ENCODE measurements around the gene ITSN1.
"Not testable (repeated sequence)": the region's sequence is repeated elsewhere in the genome, so short reads cannot be mapped to it uniquely, and the experiment has no call there.

The ITSN1 gene

DNA sequence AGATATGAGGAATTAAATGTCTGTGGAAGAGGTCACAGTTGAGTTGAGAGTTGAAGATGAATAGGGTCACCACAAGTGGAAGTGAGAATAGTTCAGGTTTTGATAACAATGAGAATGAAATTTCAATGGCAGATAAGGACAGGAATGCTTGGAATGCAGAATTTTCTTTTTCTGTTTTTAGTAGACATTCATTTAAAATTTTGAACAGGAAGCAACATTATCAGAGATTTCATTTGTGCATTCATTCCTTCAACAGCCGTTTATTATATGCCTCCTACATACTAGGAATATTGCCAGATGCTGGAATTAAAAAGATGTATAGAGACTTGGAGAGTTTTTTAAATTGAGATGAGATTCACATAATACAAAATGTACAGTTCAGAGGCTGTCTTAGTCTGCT, 126.8 kb downstream of the ITSN1 start:
- DNase-seq (ENCODE audit: low spot score) = no peak

DNA sequence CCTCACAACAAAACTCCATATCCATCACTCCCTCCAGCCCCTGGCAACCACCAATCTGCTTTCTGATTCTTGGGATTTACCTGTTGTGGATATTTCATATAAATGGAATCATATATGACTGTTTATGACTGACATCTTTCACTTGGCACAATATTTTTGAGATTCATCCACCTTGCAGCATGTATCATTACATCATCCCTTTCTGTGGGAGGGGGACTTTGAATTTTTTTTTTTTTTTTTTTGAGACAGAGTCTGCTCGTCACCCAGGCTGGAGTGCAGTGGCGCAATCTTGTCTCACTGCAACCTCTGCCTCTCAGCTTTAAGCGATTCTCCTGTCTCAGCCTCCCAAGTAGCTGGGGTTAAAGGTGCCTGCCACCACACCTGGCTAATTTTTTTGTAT, 128.2 kb downstream of the ITSN1 start:
- DNase-seq (ENCODE audit: low spot score) = no peak

DNA sequence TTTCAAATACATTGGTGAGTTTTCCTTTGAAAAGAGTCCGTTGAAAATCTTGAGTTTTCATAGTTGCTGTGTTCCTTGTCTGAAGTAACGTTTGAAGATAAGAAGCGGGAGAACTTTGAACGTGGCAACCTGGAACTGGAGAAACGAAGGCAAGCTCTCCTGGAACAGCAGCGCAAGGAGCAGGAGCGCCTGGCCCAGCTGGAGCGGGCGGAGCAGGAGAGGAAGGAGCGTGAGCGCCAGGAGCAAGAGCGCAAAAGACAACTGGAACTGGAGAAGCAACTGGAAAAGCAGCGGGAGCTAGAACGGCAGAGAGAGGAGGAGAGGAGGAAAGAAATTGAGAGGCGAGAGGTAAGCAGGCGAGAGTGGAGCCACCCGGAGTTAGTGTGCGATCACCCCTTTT, 129.7 kb downstream of the ITSN1 start:
- no peak for DNase-seq (ENCODE audit: low spot score)

DNA sequence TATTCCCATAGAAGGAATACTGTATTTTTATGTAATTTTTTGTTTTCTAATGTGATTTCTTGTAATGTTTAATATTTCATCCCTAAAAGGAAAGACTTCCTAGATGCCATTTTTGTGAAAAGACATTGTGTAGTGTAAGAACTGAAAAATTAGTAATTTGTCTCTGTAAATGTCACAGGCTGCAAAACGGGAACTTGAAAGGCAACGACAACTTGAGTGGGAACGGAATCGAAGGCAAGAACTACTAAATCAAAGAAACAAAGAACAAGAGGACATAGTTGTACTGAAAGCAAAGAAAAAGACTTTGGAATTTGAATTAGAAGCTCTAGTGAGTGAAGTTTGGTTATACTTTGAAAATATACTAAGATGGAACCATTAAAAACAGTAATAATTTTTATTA, 132.2 kb downstream of the ITSN1 start:
- DNase-seq (ENCODE audit: low spot score) = no peak

DNA sequence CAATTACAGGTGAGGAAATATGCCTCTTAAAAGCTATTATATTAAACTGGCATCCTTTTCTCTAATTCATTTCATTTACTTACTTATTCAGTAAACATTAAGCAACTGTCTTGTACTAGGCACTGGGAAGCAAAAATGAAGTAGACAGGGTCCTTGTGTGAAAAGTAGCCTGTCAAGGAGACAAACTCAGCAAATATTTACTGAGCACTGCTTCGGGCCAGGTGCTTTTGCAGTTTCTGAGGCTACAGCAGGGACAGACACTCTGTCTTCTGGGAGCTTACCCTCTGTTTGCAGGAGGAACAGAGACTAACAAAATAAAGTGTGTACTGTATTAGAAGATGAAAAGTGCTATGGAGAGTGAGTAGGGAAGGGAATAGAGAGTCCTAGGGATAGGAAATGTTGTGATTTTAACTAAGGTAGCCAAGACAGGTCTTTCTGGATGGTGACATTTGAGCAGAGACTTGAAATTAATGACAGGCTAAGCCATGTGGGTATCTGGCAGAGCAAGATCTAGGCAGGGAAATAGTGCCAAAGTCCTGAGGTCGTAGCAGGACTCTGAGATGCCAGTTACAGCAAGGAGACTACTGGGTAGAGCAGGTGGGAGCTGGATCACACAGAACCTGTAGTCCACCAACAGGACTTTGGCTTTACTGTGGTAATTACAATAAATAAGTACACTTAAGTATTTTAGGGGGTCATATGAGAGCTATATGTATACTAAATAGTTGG, 133.0 kb downstream of the ITSN1 start:
- DNase-seq (ENCODE audit: low spot score) = no peak

DNA sequence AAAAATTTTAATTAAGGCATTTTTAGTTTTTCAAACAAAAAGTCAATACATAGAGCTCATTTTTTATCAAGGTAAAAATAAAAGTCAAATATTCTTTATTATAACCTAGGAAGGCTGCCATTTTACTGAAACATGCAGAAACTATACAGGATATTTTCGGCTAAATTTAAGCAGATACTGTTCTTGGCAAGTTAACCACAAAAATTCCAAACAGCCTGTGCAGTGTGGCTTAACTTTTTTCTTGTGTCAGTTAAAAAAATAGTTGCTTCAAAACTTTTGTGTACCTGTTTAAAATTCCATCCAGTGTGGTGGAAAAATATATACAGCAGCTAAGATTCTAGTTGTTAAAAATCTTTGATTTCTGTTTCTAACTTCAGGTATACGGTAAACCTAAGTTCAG, 138.3 kb downstream of the ITSN1 start:
- no peak for DNase-seq (ENCODE audit: low spot score)

DNA sequence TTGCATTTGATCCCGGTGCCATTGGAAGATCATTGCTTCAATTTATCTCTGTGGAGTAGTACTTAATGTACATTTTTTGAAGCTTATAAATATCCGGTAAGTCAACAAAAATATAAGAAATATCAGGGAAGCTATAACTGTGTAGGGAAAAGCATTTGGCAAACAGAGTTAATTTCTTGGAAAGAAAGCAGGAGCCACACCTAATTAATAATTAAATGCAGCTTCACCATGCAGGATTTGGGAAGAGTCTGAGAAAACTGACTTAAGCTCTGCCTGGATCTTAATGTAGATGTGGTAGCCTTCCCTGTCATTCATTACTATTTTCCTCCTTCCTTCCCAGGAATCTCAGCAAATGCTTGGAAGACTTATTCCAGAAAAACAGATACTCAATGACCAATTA, 138.8 kb downstream of the ITSN1 start:
- no peak for DNase-seq (ENCODE audit: low spot score)

DNA sequence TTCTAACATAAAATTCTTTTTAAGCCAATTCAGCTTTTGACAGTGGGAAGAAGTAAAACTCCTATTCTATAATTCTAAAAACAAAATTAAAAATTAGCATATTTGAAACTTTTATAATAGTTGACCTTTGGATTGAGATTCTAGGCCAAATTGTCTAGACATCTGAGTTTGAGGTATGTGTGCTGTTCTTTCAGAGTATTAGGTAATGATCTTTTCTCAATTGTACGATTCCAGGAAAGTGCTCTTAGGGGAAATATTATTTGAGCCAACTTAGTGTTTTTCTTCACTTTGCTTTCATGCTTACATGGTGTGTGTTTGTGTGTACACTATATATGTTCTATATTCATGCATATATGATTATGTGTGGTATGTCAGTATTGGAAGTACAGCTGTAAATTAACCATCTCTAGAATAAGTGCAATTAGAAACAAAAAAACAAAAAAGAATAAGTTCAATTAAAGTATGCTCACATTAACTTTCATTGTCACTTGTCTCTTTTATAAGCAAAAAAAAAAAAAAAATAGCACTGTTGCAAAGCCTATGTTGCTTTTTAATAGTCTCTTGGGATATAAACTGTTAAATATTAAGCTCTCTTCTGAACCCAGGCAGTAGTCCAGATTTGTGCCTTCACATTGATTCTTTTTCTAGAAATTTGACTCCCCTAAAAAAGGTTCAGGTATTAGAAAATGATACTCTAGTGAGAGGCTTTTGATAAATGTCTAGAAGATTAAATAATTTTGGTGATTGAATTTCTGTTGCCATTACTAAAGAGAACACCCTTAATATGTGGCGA, 141.1 kb downstream of the ITSN1 start:
- no peak for DNase-seq (ENCODE audit: low spot score)

DNA sequence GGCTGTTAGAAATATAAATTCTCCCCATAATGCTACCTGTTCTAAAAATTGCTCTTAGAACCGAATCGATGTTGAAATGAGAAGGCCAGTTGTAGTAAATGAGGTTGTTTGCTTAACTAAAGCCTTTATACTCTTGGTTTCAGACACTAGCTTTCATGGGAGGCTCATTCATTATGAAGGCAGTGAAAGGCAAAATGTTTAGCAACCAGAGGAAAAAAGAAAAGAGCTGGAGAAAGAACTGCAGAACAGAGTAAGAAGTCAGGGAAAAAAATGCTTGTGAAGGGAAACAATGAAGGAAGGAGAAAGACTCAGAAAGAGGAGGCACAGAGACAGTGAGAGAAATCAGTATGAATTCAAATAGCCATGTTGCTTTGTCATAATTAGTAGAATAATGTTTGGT, 145.1 kb downstream of the ITSN1 start:
- no peak for DNase-seq (ENCODE audit: low spot score)

DNA sequence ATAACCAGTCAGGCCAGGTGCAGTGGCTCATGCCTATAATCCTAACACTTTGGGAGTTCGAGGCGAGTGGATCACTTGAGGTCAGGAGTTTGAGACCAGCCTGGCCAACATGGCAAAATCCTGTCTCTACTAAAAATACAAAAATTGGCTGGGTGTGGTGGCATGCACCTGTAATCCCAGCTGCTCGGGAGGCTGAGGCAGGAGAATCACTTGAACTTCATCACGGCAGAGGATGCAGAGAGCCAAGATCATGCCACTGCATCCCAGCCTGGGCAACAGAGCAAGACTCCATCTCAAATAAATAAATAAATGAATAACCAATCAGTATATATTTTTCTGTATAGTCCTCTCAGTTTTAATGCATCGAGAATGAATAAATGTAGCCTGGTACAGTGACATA, 146.1 kb downstream of the ITSN1 start:
- DNase-seq (ENCODE audit: low spot score) = not testable (repeated sequence)

DNA sequence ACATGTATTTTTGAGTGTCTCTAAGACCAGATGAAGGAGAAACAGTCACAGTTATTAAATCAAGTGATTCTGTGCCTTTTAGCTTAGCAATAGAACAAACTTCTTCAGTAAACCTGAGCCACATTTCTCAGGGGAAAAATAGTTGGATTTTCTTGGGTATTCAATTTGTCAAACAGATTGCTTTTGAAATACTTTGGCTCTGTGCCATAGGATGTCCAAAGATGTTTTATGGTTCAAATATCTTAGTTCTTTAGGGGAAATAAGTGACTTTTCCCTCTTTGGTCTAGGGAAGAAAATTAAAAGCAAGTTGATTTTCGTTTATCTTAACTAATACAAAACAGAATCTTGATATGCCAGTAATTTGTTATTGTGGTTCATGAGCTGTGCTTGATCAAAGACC, 147.4 kb downstream of the ITSN1 start:
- no peak for DNase-seq (ENCODE audit: low spot score)

DNA sequence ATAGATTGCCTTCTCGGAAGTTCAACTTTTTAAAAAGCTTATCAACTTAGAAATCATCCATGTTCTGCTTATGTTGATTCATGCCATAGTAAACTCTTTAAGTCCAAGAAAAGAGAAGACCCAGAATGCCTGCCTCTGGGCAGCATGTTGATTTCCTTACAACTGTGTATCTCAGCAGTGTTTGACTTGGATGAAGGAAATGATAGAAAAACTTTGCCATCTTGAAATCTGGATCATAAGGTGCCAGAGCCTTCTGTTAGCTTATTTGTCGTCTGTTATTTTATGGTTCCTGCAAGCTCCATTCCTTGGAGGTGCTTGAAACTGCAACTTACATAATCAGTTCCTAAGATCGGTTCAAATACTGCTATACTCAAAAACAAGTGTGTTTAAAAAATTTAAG, 148.8 kb downstream of the ITSN1 start:
- DNase-seq (ENCODE audit: low spot score) = no peak

DNA sequence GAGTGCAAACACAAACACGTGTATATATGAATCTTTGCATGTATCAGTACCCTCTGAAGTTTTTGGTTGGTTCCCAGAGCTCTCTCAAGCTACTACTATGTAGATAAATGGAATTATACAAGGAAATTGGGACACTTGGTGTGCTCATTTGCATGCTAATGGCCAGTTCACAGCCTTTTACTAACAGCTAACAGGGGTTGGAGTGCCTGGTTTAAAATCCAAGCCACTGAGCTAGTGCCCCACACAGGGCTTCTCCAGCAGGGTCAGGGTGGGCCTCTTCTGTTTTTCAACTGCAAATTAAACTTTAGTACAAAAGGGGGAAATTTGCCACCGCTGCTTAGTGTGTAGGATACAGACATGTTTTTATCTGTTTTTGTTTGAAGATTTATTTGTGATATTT, 152.3 kb downstream of the ITSN1 start:
- DNase-seq (ENCODE audit: low spot score) = no peak

DNA sequence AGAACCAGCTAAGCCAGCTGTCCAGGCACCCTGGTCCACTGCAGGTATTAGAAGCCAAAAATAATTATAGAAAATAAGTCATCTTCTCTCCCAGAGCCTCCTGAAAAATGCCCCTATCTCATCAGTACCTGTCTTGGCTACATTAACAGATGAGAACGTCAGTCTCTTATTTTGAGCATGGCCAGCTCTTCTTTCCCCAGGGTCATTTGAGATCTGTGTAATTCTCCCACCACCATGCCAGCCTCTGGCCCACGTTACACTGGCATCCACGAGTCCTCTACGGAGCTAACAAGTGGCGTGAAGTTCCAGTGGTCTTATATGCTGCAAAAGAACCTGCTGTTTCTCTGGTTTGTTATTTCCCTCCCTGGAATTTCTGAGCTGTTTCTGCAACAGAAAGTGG, 155.3 kb downstream of the ITSN1 start:
- DNase-seq (ENCODE audit: low spot score) = no peak

DNA sequence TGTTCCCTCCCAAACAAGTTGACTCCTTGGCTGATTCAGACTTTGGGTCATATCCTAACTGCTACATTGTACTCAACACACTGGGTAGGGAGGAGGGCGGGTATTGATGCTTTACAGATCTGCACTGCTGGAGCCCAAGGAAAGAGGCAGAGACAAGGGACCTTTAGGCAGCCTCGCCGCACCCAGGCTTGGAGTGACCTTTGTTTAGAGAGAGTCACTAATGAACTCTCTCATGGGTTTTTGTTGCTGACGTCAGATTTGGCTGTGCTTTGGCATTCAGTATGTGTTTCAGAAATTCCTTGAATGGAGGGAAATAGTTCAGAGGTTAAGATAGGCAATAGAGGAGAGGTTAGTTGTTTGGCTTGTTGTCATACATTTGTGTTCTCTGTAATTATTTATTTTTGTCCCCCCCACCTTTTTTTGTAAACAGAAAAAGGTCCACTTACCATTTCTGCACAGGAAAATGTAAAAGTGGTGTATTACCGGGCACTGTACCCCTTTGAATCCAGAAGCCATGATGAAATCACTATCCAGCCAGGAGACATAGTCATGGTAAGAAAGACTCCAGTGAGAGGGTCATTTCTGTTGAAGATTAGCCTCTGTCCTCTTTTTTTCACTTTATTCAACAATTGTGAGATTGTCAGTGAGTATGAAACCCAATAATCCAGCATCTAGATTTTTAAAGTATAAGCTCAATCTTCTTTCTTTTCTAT, 157.2 kb downstream of the ITSN1 start:
- no peak for DNase-seq (ENCODE audit: low spot score)

DNA sequence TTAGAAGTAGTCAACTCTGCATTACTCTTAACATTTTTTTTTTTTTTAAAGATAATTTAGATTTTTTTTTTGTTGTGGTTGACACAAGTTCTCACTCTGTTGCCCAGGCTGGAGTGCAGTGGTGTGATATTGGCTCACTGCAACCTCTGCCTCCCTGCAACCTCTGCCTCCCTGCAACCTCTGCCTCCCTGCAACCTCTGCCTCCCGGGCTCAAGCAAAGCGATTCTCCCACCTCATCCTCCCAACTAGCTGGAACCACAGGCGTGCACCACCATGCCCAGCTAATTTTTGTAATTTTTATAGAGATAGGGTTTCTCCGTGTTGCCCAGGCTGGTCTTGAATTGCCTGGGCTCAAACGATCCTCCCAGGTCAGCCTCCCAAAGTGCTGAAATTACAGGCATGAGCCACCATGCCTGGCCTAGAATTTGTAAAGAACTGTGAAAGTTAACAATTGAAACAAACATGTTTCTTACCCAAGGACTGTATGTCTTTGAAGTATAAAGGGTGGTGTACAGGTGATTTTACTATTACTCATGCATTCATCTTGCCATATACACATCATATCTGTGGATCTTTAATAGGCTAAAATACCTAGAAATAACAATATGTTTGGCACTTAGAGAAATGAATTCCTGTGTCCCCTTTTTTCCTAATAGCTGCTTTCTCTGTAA, 158.6 kb downstream of the ITSN1 start:
- no peak for DNase-seq (ENCODE audit: low spot score)

DNA sequence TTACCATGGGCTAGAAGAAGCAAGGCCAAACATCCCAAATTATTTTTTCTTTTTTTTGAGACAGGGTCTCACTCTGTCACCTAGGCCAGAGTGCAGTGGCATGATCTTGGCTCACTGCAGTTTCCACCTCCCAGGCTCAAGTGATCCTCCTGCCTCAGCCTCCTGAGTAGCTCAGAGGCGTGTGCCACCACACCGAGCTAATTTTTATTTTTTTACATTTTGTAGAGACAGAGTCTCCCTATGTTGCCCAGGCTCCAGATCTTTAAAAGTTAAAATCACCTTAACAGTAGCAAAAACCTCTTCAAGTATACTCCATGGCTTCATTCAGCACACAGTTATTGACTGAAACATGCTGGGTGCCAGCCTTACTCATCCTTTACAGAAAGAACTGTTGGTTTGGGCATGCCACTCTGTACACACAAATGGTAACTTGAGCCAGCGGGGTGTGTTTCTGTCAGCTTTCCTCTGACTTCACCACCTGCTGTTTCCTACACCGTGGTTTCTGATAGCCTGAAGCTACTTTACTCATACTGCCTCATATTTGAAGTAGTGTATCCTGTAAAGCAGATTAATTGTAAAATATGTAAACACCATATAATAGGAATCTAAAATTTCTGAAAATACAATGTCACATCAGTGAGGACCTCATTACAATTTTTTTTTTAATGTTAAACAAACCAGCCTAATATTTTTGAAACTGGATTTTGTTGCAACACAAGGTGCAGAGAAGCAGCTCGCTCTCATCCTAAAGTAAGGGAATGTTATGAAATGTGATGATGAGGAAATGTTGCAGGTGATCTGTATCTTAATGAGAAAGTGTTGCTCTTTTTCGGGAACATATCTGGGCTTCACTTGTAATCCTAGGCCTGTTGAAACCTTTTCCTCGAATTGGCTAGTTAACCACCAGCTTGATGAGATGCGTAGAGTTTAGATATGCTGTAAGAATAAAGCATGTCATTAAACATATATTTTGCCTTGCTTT, 159.4 kb downstream of the ITSN1 start:
- DNase-seq (ENCODE audit: low spot score) = peak; percentile 67

DNA sequence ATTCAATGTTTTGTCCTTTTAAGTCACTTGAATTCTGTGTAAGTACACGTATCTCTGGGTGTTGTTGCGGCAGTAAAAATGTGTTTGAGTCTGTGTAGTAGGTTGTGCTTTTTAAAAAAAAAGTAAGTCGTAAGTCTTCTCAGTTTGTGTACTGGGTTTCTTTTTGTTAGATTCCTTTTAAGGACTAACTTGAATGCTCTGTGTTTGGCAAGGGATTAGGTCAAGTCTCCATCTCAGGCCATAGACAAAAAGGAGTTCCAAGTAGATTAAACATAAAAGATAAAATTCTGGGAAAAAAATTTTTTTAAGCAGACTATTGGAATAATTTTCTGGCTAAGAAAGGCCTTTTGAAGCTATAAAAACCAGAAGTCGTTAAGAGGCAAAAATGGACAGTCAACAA, 160.2 kb downstream of the ITSN1 start:
- DNase-seq (ENCODE audit: low spot score) = no peak

DNA sequence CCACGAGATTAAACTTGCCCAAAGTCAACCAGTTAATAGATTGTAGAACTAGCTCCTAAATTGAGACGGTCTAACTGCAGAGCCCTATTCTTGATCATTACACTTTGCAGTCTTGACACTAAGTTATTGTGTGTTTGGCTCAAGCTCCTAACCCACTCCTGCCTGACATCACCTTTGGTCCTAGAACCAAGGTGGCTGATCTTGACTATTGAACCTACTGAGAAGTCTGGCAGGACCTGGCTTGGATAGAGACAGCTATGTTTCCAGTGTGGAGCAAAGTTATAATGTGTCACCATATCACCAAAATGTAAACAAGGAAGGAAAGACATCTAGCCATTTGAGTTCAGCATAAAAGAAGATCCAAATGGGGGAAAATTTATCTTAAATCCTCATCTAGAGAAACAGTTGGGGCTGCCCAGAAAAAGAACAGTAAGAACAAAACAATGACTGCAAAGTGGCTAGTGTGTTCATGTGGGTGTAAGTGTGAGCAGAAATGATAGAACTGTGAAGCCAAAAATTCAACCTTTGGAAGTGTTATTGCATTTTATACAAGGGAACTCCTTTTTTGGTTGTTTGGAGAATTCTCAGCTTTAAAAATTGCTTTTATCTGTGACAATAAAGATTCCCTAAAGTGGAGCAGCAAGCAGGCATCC, 166.5 kb downstream of the ITSN1 start:
- DNase-seq (ENCODE audit: low spot score) = no peak

DNA sequence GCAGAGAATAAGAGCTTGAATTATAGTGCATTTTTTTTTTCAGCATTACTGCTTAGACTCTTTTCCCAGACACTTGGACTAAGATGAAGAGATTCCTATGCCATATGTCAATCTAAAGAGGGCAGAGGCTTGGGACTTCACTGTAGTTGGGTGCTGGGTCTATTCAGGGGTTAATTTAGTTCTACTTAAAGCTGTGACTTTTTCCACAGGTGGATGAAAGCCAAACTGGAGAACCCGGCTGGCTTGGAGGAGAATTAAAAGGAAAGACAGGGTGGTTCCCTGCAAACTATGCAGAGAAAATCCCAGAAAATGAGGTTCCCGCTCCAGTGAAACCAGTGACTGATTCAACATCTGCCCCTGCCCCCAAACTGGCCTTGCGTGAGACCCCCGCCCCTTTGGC, 168.5 kb downstream of the ITSN1 start:
- DNase-seq (ENCODE audit: low spot score) = no peak

Data from kidney tubule cell (primary cell).